Ascending aorta (tissue), 2 donors: ENCODE results near the gene EN1. TPM values are rescaled to one million over a fixed set of nuclear protein-coding genes. Genes with fewer than 3 reads are reported as not detected.

Experiments used
- DNase-seq, 2 donors: peaks; one replicate each; pipeline ENCODE4 v3.0.0-alpha.2; 2019; ENCODE audit warnings: low spot score in 2 of 2
- H3K27ac ChIP-seq, 2 donors: fragments of 200-600 bp; sonication (generic); one replicate each; pipeline ENCODE4 v1.5.1; 2016 to 2017; ENCODE audit warnings: mild to moderate bottlenecking in 1 of 2
- H3K27me3 ChIP-seq: fragments of 200-600 bp; sonication (generic); one replicate; pipeline ENCODE4 v1.5.1; 2017
- H3K36me3 ChIP-seq, 2 donors: fragments of 200-600 bp; sonication (generic); one replicate each; pipeline ENCODE4 v1.5.1; 2016
- H3K4me1 ChIP-seq, 2 donors: fragments of 200-600 bp; sonication (generic); one replicate each; pipeline ENCODE4 v1.5.1; 2016 to 2017; ENCODE audit warnings: mild to moderate bottlenecking in 1 of 2
- H3K4me3 ChIP-seq, 2 donors: fragments of 200-600 bp; sonication (generic); one replicate each; pipeline ENCODE4 v1.5.1; 2016 to 2017; ENCODE audit warnings: mild to moderate bottlenecking in 1 of 2
- H3K9me3 ChIP-seq, 2 donors: fragments of 200-600 bp; sonication (generic); one replicate each; pipeline ENCODE4 v1.5.1; 2016
- CTCF ChIP-seq, 3 experiments: fragments of 200-600 bp in 2 of 3; fragments of 450-650 bp in 1 of 3; sonication (generic) in 2 of 3; IDR thresholded peaks; one replicate each; pipeline ENCODE4 v1.5.1; 2016 to 2019; ENCODE audit warnings: antibody characterized with exemption in 3 of 3, mild to moderate bottlenecking in 1 of 3, moderate library complexity in 1 of 3
- intact Hi-C: fragments of 100-400 bp; cut with DNase I; formaldehyde crosslinking; loops from one replicate; pipeline ENCODE4 v1.15.1; 2023
- total RNA-seq: library from RNA; depleted of rRNA; stranded (reverse); fragments of >200 nt; gene quantifications from one replicate; pipeline ENCODE4 v1.1.0, GENCODE V29; 2016

The EN1 gene
- total RNA-seq, 1 donor from 2014 or later = not detected

- Histone ChIP-seq H3K27ac (no peak overlapping the region), H3K36me3 (no peaks in the 10 kb centered on the region), H3K4me1 (peaks cover 3 to 15% of the 10 kb centered on the region in 2 donors), H3K27me3 (peaks cover 33% of the 10 kb centered on the region), H3K9me3 (no peaks in the 10 kb centered on the region), H3K4me3 (no peak overlapping the region)
- TF ChIP-seq CTCF (IDR thresholded peaks at IDR 0.05) = no peak
- intact Hi-C loops = no loop called here
- peak in 1 of 2 donors; percentile 30 for DNase-seq
These were observed 2.0 kb upstream of the EN1 start for GRCh38 chr2:118849226-118850167.

GRCh38 chr2:118848381-118849225 lies 1.2 kb upstream of the EN1 start:
- intact Hi-C loops = no loop called here
- H3K4me3 ChIP-seq = no peak overlapping the region
- H3K36me3 ChIP-seq = no peaks in the 10 kb centered on the region

GRCh38 chr2:118847762-118848172 lies 319 bp upstream of the EN1 start:
- H3K36me3 ChIP-seq = no peaks in the 10 kb centered on the region
- intact Hi-C loops = no loop called here
- peaks cover 41% of the 10 kb centered on the region for H3K27me3 ChIP-seq
- no peak overlapping the region for H3K27ac ChIP-seq
- peak overlapping the region; percentile 58 to 60 for H3K4me3 ChIP-seq
- no peak for TF ChIP-seq CTCF (IDR thresholded peaks at IDR 0.05)
- H3K4me1 ChIP-seq = peaks cover 3 to 15% of the 10 kb centered on the region in 2 donors
- peak in 1 of 2 donors; percentile 59 for DNase-seq
- H3K9me3 ChIP-seq = no peaks in the 10 kb centered on the region

More at GRCh38 chr2:118848381-118849225, 1.2 kb upstream of the EN1 start:
- no peak overlapping the region for H3K27ac ChIP-seq
- peaks cover 3 to 15% of the 10 kb centered on the region in 2 donors for H3K4me1 ChIP-seq
- TF ChIP-seq CTCF (IDR thresholded peaks at IDR 0.05) = no peak
- H3K9me3 ChIP-seq = no peaks in the 10 kb centered on the region
- DNase-seq = peak in 1 of 2 donors; percentile 43
- peaks cover 39% of the 10 kb centered on the region for H3K27me3 ChIP-seq

- Histone ChIP-seq H3K4me1 (peaks cover 3 to 17% of the 10 kb centered on the region in 2 donors), H3K36me3 (no peaks in the 10 kb centered on the region), H3K27ac (no peak overlapping the region), H3K9me3 (no peaks in the 10 kb centered on the region), H3K27me3 (peaks cover 42% of the 10 kb centered on the region), H3K4me3 (peak overlapping the region; percentile 58 to 60)
- no peak for TF ChIP-seq CTCF (IDR thresholded peaks at IDR 0.05)
- peak in 1 of 2 donors; percentile 19 for DNase-seq
- intact Hi-C loops = no loop called here
These were observed 951 bp downstream of the EN1 start for GRCh38 chr2:118846442-118846952.
